Bronchial epithelial cell (primary cell): Measurements from ENCODE around the gene TNKS1BP1. TPM values are rescaled to one million over a fixed set of nuclear protein-coding genes. Genes with fewer than 3 reads are reported as not detected.

Source experiments
- DNase-seq: peaks from one replicate; pipeline ENCODE4 v3.0.0-alpha.2; 2010; ENCODE audit warnings: low read depth
- FAIRE-seq: peaks from 2 replicates; lab custom pipeline; 2011; peaks lifted over from hg19 to GRCh38; lab: Jason Lieb, UNC
- H3K27me3 ChIP-seq: 2 replicates; pipeline ENCODE4 v1.5.1; 2011; ENCODE audit warnings: low read length; ENCODE audit not compliant: control insufficient read depth, insufficient read depth
- H3K36me3 ChIP-seq: 2 replicates; pipeline ENCODE4 v1.5.1; 2011; ENCODE audit warnings: low read length; ENCODE audit not compliant: control insufficient read depth, insufficient read depth
- H3K4me3 ChIP-seq: 2 replicates; pipeline ENCODE4 v1.5.1; 2011; ENCODE audit warnings: mild to moderate bottlenecking, low read depth, low read length, control low read depth
- total RNA-seq: library from RNA; depleted of rRNA; stranded (reverse); fragments of >200 nt; gene quantifications from 2 replicates; pipeline ENCODE4 v1.2.1, GENCODE V29; 2014
- TF ChIP-seq, protein P1 (sequence below): IDR thresholded peaks from 2 replicates; pipeline ENCODE4 v1.5.1; 2011; ENCODE audit warnings: mild to moderate bottlenecking, moderate library complexity, low read length, control low read depth, inconsistent platforms; ENCODE audit not compliant: insufficient read depth, severe bottlenecking

The TNKS1BP1 gene
- total RNA-seq, 1 donor from 2014 or later = 67.9 TPM

DNA sequence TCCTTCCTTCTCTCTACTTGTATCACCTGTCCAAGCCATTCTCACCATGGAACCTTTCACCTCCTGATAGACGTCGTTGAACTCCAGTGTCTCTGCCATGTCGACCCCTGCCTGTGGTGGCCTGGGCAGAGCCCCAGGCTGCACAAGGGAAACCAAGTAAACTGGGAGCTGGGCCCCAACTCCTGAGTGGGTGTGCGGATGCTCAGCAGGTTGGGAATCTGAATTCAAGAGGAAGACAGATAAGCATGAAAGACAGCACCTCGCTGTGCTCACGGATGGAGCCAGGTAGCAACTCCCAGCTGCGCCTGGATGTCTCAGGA, 10.2 kb upstream of the TNKS1BP1 start:
- FAIRE-seq (no peak), DNase-seq (no peak)
- H3K4me3 ChIP-seq = peak overlapping the region; percentile 74
- H3K36me3 ChIP-seq = peaks cover 22% of the 10 kb centered on the region
- TF ChIP-seq, protein P1, sequence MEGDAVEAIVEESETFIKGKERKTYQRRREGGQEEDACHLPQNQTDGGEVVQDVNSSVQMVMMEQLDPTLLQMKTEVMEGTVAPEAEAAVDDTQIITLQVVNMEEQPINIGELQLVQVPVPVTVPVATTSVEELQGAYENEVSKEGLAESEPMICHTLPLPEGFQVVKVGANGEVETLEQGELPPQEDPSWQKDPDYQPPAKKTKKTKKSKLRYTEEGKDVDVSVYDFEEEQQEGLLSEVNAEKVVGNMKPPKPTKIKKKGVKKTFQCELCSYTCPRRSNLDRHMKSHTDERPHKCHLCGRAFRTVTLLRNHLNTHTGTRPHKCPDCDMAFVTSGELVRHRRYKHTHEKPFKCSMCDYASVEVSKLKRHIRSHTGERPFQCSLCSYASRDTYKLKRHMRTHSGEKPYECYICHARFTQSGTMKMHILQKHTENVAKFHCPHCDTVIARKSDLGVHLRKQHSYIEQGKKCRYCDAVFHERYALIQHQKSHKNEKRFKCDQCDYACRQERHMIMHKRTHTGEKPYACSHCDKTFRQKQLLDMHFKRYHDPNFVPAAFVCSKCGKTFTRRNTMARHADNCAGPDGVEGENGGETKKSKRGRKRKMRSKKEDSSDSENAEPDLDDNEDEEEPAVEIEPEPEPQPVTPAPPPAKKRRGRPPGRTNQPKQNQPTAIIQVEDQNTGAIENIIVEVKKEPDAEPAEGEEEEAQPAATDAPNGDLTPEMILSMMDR = no peak
- H3K27me3 ChIP-seq = no peaks in the 10 kb centered on the region

DNA sequence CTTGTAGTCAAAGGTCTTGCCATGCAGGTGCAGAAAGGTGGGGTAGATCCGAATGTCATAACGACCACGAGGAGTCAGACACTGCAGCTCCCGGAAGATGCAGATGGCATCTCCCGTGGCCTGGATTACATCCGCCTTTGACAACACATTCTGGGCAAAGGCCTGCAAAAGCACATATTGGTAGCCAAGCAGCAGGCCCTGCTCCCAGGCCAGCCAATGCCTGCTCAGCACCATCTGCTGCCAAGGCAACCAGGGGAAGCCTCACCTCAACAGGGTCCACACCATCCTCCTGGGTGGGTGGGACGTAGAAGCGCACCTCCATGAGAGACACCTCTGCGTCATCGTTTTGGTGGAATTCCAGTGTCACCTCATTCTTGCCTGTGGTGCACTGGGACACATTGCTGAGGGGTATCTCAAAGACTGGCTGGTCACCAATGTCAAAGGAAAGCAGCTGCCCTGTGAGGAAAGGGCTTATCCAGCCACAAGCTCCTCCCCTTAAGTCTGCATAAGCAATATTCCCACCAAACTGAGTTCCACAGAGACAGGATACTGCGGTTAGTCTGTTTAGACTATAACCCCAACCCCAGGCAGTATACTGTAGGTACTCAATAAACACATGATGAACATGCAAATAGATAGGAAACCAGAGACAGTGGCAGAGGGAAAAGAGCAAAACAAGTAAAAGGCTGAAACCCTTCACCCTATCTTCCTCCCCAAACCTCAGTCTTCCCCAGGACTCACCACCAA, 8.1 kb upstream of the TNKS1BP1 start:
- Histone ChIP-seq H3K4me3 (no peak overlapping the region), H3K27me3 (no peaks in the 10 kb centered on the region), H3K36me3 (peaks cover 30% of the 10 kb centered on the region)
- DNase-seq (no peak), FAIRE-seq (no peak)
- TF ChIP-seq, protein P1 = no peak

DNA sequence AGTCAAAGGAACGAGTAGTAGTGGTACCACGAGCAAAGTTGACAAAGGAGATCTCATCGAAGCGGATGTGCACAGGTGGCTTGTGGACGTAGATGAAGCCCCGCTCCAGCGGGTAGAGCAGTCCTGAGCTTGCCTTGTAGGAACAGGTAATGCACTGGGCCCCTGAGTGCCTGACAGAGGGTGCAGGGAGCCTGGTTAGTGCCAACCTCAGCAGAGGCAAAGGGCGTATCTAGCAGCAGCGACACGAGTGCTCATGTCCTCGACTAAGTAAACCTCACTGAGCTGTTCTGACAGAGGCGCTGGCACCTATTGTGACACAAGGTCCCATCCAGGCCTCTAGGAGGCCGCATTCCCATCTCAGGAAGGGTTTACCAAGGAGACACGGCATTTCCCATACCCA, 7.0 kb upstream of the TNKS1BP1 start:
- no peak overlapping the region for H3K4me3 ChIP-seq
- FAIRE-seq (no peak), DNase-seq (no peak)
- no peaks in the 10 kb centered on the region for H3K27me3 ChIP-seq
- TF ChIP-seq, protein P1 = no peak
- H3K36me3 ChIP-seq = peaks cover 35% of the 10 kb centered on the region

DNA sequence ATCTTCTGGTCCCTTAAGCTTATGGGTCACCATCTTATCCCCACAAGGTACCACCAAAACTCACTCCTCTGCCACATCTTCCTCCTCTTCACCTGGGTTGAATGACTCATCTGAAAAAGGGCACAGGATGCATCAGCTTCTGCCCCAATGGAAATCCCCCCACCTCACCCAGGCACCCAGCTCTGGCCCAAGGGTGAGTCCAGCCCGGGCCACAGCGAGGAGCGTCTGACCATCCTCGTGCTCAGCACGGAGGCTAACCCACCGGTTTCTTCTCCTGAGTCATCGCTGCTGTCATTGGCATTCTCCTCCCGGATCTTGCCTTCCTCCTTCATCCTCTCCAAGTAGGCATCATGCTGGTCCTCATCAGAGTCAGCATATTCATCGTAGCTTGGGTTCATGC, 5.3 kb upstream of the TNKS1BP1 start:
- Histone ChIP-seq H3K27me3 (no peaks in the 10 kb centered on the region), H3K4me3 (no peak overlapping the region), H3K36me3 (peaks cover 41% of the 10 kb centered on the region)
- TF ChIP-seq, protein P1 = no peak
- FAIRE-seq (no peak), DNase-seq (no peak)

DNA sequence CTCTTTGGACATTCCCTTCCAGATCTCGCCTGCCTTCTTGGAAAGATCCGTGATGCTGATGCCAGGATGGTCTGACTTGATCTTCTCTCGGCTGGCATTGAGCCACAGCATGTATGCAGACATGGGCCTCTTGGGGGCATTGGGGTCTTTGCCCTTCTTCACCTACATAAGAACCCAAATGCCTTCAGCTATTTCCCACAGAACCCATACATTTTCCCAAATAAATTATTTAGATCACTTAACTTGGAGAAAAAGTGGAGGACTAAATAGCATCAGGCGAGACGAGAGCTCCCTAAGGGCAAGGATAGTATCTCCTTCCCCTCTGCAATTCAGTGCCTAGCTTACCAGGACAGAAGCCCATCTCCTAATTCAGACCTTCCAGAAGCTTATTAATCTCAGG, 3.0 kb upstream of the TNKS1BP1 start:
- no peaks in the 10 kb centered on the region for H3K27me3 ChIP-seq
- FAIRE-seq (no peak), DNase-seq (no peak)
- TF ChIP-seq, protein P1 = no peak
- no peak overlapping the region for H3K4me3 ChIP-seq
- H3K36me3 ChIP-seq = peaks cover 41% of the 10 kb centered on the region

DNA sequence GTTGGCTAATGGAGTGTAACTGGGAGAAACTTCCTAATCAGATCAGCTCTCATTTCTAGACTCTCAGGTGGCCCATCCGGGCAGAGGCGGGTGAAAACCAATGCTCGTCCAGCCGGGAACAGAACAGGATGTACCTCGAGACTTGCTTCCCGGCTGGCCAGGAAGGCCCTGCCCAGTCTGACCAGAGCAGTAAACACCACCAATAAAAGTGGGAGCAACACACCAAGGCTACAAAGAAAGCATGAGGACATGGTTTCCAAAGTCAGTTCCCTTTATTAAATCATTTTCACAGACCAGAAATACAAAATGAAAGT, 940 bp upstream of the TNKS1BP1 start:
- FAIRE-seq = no peak
- no peaks in the 10 kb centered on the region for H3K27me3 ChIP-seq
- TF ChIP-seq, protein P1 = no peak
- DNase-seq = no peak
- H3K36me3 ChIP-seq = peaks cover 30% of the 10 kb centered on the region
- H3K4me3 ChIP-seq = peak overlapping the region; percentile 35
